Femur (tissue), 1 donor: ENCODE results near the gene CDC123.
"Not testable (repeated sequence)": the region's sequence is repeated elsewhere in the genome, so short reads cannot be mapped to it uniquely, and the experiment has no call there.

ENCODE experiments used
- DNase-seq: peaks from one replicate; pipeline ENCODE4 v3.0.0-alpha.2; 2017

Gene CDC123

GRCh38 chr10:12191715-12192114 is 4.3 kb upstream of the CDC123 start:
- DNase-seq: no peak

- no peak for DNase-seq
Observed at GRCh38 chr10:12193193-12193592, 2.8 kb upstream of the CDC123 start.

GRCh38 chr10:12194752-12195271 is 1.2 kb upstream of the CDC123 start:
- DNase-seq: peak; percentile 44

- no peak for DNase-seq
Observed at GRCh38 chr10:12195281-12195602, 746 bp upstream of the CDC123 start.

GRCh38 chr10:12196531-12197211 is 683 bp downstream of the CDC123 start:
- no peak for DNase-seq

GRCh38 chr10:12198156-12198555 is 2.2 kb downstream of the CDC123 start:
- DNase-seq: no peak

- DNase-seq: no peak
Observed at GRCh38 chr10:12200850-12201249, 4.9 kb downstream of the CDC123 start.

GRCh38 chr10:12201543-12201942 is 5.6 kb downstream of the CDC123 start:
- no peak for DNase-seq

- DNase-seq: no peak
Observed at GRCh38 chr10:12202226-12202625, 6.2 kb downstream of the CDC123 start.

- no peak for DNase-seq
Observed at GRCh38 chr10:12205082-12205481, 9.1 kb downstream of the CDC123 start.

GRCh38 chr10:12207114-12207513 is 11.1 kb downstream of the CDC123 start:
- DNase-seq: no peak

- DNase-seq: no peak
Observed at GRCh38 chr10:12208460-12208859, 12.5 kb downstream of the CDC123 start.

- DNase-seq: no peak
Observed at GRCh38 chr10:12212454-12212853, 16.5 kb downstream of the CDC123 start.

- no peak for DNase-seq
Observed at GRCh38 chr10:12213621-12214020, 17.6 kb downstream of the CDC123 start.

GRCh38 chr10:12214093-12214492 is 18.1 kb downstream of the CDC123 start:
- no peak for DNase-seq

- no peak for DNase-seq
Observed at GRCh38 chr10:12214763-12215218, 18.8 kb downstream of the CDC123 start.

GRCh38 chr10:12218991-12219390 is 23.0 kb downstream of the CDC123 start:
- DNase-seq: no peak

GRCh38 chr10:12221323-12222298 is 25.6 kb downstream of the CDC123 start:
- DNase-seq: no peak

- DNase-seq: no peak
Observed at GRCh38 chr10:12225444-12225843, 29.5 kb downstream of the CDC123 start.

GRCh38 chr10:12226438-12226837 is 30.4 kb downstream of the CDC123 start:
- DNase-seq: not testable (repeated sequence)

GRCh38 chr10:12228851-12229250 is 32.9 kb downstream of the CDC123 start:
- DNase-seq: no peak

GRCh38 chr10:12234687-12235086 is 38.7 kb downstream of the CDC123 start:
- DNase-seq: not testable (repeated sequence)

- no peak for DNase-seq
Observed at GRCh38 chr10:12235116-12235694, 39.2 kb downstream of the CDC123 start.
